Central memory CD8-positive, alpha-beta T cell (primary cell): ENCODE data around the gene GCLC.
A peak's percentile ranks its signal among the peaks of the same experiment; 100 is the strongest.
"Not testable (repeated sequence)": the region's sequence is repeated elsewhere in the genome, so short reads cannot be mapped to it uniquely, and the experiment has no call there.

ENCODE experiments used
- ATAC-seq: fragments of 150-1000 bp; cut with Tn5 transposase; replicated peaks from 2 replicates; pipeline ENCODE4 v1.10.0; 2022; ENCODE audit warnings: mild to moderate bottlenecking, moderate FRiP score, moderate number of reproducible peaks; ENCODE audit not compliant: poor library complexity, severe bottlenecking; ENCODE audit errors: extremely low read depth
- DNase-seq, 2 donors: peaks; one replicate each; pipeline ENCODE4 v3.0.0; 2021; ENCODE audit warnings: low spot score in 2 of 2
- H3K27ac Mint-ChIP-seq: one replicate; pipeline ENCODE4 v1.8.0; 2022; ENCODE audit warnings: low read depth, mild to moderate bottlenecking, moderate library complexity, mixed read lengths
- H3K27me3 Mint-ChIP-seq: one replicate; pipeline ENCODE4 v1.8.0; 2022; ENCODE audit warnings: mixed read lengths
- H3K36me3 Mint-ChIP-seq: one replicate; pipeline ENCODE4 v1.8.0; 2022; ENCODE audit warnings: mild to moderate bottlenecking, moderate library complexity, mixed read lengths; ENCODE audit not compliant: insufficient read depth
- H3K4me1 Mint-ChIP-seq: one replicate; pipeline ENCODE4 v1.8.0; 2022; ENCODE audit warnings: mixed read lengths
- H3K4me3 Mint-ChIP-seq: one replicate; pipeline ENCODE4 v1.8.0; 2022; ENCODE audit warnings: mild to moderate bottlenecking, moderate library complexity, mixed read lengths
- H3K9me3 Mint-ChIP-seq: one replicate; pipeline ENCODE4 v1.8.0; 2022; ENCODE audit warnings: mixed read lengths

Gene GCLC

GRCh38 chr6:53579338-53579737 is 34.4 kb upstream of the GCLC start:
- Mint-ChIP-seq H3K9me3 (no peaks in the 10 kb centered on the region), H3K4me1 (no peaks in the 10 kb centered on the region), H3K27me3 (no peaks in the 10 kb centered on the region), H3K4me3 (no peak overlapping the region), H3K27ac (no peak overlapping the region), H3K36me3 (no peaks in the 10 kb centered on the region)
- DNase-seq (no peak), ATAC-seq (no peak)

DNA sequence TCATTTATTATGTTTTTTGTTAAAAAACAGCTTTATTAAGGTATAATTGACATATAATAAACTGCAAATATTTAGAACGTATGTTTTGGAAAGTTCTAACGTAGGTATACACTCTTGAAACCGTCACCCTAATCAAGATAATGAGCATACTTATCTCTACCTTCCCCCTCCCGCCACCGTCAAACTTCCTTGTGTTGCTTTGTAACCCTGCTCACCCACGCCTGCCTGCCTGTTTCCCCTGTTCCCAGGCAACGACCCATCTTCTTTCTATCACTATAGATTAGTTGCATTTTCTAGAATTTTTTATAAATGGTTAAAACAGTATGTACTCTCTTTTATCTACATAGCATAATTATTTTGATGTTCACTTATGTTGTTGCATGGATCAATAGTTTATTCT is 33.5 kb upstream of the GCLC start:
- Mint-ChIP-seq H3K9me3 (no peaks in the 10 kb centered on the region), H3K27me3 (no peaks in the 10 kb centered on the region), H3K36me3 (no peaks in the 10 kb centered on the region), H3K4me3 (no peak overlapping the region), H3K4me1 (no peaks in the 10 kb centered on the region), H3K27ac (no peak overlapping the region)
- no peak for ATAC-seq
- DNase-seq = no peak

DNA sequence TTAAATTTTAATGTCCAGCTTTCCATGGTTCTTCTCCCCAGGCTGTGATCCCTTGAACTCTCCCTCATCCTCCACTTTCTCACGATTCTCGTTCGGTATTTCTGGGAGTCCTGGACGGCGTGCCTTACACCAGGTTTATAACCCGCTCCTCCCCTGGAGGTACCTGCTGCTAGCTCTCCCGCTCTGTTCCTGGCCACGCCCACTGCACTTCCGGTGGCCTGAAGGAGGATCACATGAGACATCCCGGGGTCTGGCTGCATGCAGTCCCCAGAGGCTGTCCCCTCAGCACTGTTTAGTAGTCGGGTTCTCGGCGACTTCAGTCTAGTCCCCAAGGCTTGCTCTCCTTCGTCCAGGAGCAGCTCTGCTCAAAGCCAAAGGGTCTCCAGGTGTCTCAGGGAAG is 28.4 kb upstream of the GCLC start:
- Mint-ChIP-seq H3K27ac (no peak overlapping the region), H3K4me1 (no peaks in the 10 kb centered on the region), H3K27me3 (peaks cover 3% of the 10 kb centered on the region), H3K9me3 (no peaks in the 10 kb centered on the region), H3K4me3 (no peak overlapping the region), H3K36me3 (no peaks in the 10 kb centered on the region)
- DNase-seq (no peak), ATAC-seq (no peak)

- H3K4me1 Mint-ChIP-seq, H3K27ac Mint-ChIP-seq, H3K9me3 Mint-ChIP-seq, H3K36me3 Mint-ChIP-seq, H3K4me3 Mint-ChIP-seq, DNase-seq, ATAC-seq: not testable (repeated sequence)
- H3K27me3 Mint-ChIP-seq = peaks cover 12% of the 10 kb centered on the region
Measured at GRCh38 chr6:53572379-53572778, 27.5 kb upstream of the GCLC start.

GRCh38 chr6:53568776-53569616 is 24.1 kb upstream of the GCLC start:
- no peak overlapping the region for H3K4me3 Mint-ChIP-seq
- no peak overlapping the region for H3K27ac Mint-ChIP-seq
- no peaks in the 10 kb centered on the region for H3K36me3 Mint-ChIP-seq
- ATAC-seq (no peak), DNase-seq (no peak)
- no peaks in the 10 kb centered on the region for H3K9me3 Mint-ChIP-seq
- no peaks in the 10 kb centered on the region for H3K4me1 Mint-ChIP-seq
- H3K27me3 Mint-ChIP-seq = peaks cover 37% of the 10 kb centered on the region

DNA sequence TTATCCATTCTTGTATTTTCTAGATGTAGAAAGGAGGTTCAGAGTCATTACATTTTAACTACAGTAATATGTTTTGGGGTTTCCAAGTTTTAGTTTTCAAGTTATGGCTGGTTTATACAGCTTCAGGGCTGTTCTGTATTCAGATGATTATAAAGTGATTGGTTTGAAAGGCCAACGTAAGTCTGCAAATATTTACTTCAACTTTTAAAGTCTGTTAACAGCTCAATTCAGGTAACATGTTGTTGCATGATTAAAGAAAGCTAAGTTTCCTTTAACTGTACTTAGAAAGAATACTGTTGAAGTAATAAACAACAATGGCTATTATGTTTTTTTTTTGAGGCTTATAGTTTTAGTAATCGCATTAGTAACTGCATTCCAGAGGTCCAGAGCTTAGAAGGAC is 22.8 kb upstream of the GCLC start:
- Mint-ChIP-seq H3K27me3 (peaks cover 47% of the 10 kb centered on the region), H3K4me3 (no peak overlapping the region), H3K9me3 (no peaks in the 10 kb centered on the region), H3K27ac (no peak overlapping the region), H3K4me1 (no peaks in the 10 kb centered on the region), H3K36me3 (no peaks in the 10 kb centered on the region)
- no peak for DNase-seq
- no peak for ATAC-seq

GRCh38 chr6:53566755-53567154 is 21.9 kb upstream of the GCLC start:
- Mint-ChIP-seq H3K27ac (no peak overlapping the region), H3K4me1 (no peaks in the 10 kb centered on the region), H3K9me3 (no peaks in the 10 kb centered on the region), H3K4me3 (no peak overlapping the region), H3K36me3 (no peaks in the 10 kb centered on the region), H3K27me3 (peaks cover 55% of the 10 kb centered on the region)
- DNase-seq = no peak
- ATAC-seq = no peak

- no peaks in the 10 kb centered on the region for H3K36me3 Mint-ChIP-seq
- H3K27me3 Mint-ChIP-seq = peaks cover 55% of the 10 kb centered on the region
- DNase-seq (no peak), ATAC-seq (no peak)
- H3K4me1 Mint-ChIP-seq = no peaks in the 10 kb centered on the region
- H3K27ac Mint-ChIP-seq = peak overlapping the region; percentile 51
- H3K9me3 Mint-ChIP-seq = no peaks in the 10 kb centered on the region
- no peak overlapping the region for H3K4me3 Mint-ChIP-seq
Measured at GRCh38 chr6:53565886-53566285, 21.0 kb upstream of the GCLC start.

DNA sequence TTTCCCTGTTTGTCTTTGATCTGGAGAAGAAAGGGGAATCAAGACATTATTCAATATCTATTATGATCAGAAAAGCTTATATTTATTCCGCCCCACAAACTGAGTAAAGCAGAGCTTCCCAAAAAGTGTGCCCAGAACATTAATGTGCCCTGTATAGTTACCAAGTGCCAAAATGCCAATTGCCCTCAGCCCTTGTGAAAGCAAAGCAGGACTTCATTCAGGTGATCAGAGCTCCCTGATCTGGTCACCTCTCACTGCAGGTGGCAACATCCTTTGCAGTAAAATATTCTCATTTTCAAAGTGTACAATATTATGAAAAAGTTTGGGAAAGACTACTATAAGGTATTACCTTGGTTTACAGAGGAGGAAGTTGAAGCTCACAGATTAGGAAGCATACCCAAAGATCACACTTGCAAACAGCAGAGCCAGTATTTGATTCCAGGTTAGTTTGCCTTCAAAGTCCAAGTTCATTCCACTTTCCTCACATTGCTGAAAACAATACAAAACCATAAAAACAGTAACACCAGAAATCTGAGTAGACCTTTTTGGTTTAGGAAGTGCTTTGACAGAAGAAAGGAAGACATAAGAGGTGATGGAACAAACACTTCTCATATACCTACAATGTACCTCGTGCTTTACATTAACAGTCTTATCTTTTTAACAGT is 19.6 kb upstream of the GCLC start:
- H3K27me3 Mint-ChIP-seq = peaks cover 55% of the 10 kb centered on the region
- no peaks in the 10 kb centered on the region for H3K4me1 Mint-ChIP-seq
- no peak overlapping the region for H3K27ac Mint-ChIP-seq
- H3K4me3 Mint-ChIP-seq = no peak overlapping the region
- H3K9me3 Mint-ChIP-seq = peaks cover 5% of the 10 kb centered on the region
- ATAC-seq = no peak
- DNase-seq = no peak
- no peaks in the 10 kb centered on the region for H3K36me3 Mint-ChIP-seq

DNA sequence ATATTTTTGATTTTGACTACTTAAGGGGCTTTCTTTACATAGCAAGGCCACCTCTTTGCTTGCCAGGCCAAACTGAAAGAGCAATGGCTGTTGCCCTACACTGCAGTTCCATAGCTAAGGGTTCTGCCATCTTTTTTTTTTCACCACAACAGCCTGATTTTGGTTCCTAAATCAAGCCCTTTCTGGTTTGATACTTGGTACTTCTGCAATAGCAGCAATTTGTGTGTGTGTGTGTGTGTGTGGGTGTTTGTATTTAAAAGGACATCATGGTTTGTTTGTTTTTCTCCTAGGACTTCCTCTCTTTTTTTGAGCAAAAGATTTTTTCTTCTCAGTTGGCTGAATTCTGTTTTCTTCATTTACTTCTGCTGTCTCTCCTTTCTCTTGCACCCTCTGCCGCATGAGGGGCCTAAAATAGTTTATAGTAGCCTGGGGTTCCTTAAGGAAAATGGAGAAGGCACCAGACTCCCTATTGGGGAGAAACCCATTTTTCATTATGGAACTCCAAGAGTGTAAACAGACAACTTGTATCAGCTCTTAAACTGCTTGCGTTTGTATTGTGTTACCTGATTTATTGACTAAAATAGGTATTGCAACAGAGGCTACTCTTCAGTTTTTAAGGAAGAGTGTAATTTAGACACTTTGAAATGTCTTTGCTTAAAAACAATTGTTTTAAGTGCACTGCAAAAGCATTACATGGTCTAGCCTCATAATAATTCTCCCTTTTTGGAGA is 12.2 kb upstream of the GCLC start:
- H3K27ac Mint-ChIP-seq = no peak overlapping the region
- H3K9me3 Mint-ChIP-seq = peaks cover 5% of the 10 kb centered on the region
- ATAC-seq (no peak), DNase-seq (no peak)
- peaks cover 3% of the 10 kb centered on the region for H3K27me3 Mint-ChIP-seq
- peaks cover 2% of the 10 kb centered on the region for H3K36me3 Mint-ChIP-seq
- no peak overlapping the region for H3K4me3 Mint-ChIP-seq
- no peaks in the 10 kb centered on the region for H3K4me1 Mint-ChIP-seq

DNA sequence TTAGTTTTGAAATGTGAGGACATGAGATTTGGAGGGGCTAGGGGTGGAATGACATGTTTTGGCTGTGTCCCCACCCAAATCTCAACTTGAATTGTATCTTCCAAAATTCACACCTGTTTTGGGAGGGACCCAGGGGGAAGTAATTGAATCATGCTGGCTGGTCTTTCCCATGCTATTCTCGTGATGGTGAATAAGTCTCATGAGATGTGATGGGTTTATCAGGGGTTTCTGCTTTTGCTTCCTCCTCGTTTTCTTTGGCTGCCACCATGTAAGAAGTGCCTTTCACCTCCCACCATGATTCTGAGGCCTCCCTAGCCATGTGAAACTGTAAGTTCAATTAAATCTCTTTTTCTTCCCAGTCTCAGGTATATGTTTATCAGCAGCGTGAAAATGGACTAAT is 8.7 kb upstream of the GCLC start:
- H3K9me3 Mint-ChIP-seq, ATAC-seq, DNase-seq, H3K4me1 Mint-ChIP-seq, H3K27ac Mint-ChIP-seq, H3K27me3 Mint-ChIP-seq, H3K4me3 Mint-ChIP-seq, H3K36me3 Mint-ChIP-seq: not testable (repeated sequence)

DNA sequence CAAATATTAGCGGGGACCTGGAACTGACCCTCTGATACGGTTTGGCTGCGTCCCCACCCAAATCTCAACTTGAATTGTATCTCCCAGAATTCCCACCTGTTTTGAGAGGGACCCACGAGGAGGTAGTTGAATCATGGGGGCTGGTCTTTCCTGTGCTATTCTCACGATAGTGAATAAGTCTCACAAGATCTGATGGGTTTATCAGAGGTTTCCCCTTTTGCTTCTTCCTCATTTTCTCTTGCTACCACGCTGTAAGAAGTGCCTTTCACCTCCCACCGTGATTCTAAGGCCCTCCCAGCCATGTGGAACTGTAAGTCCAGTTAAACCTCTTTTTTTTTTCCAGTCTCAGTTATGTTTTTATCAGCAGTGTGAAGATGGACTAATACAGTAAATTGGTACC is 6.8 kb upstream of the GCLC start:
- not testable (repeated sequence) for H3K27me3 Mint-ChIP-seq, H3K4me1 Mint-ChIP-seq, H3K36me3 Mint-ChIP-seq, DNase-seq, ATAC-seq, H3K4me3 Mint-ChIP-seq, H3K9me3 Mint-ChIP-seq, H3K27ac Mint-ChIP-seq
